Mucosa of rectum (tissue), 2 donors: Measurements from ENCODE around the gene RARB.
A peak's percentile ranks its signal among the peaks of the same experiment; 100 is the strongest.

Experiments used
- H3K27ac ChIP-seq, 2 donors: one replicate each; pipeline ENCODE4 v1.7.0; 2013; ENCODE audit warnings: inconsistent platforms in 2 of 2, low read depth in 2 of 2, low read length in 2 of 2
- H3K27me3 ChIP-seq, 2 donors: one replicate each; pipeline ENCODE4 v1.7.0; 2013; ENCODE audit warnings: low read length in 2 of 2; ENCODE audit not compliant: control insufficient read depth in 2 of 2, insufficient read depth in 2 of 2
- H3K36me3 ChIP-seq, 2 donors: one replicate each; pipeline ENCODE4 v1.7.0; 2013; ENCODE audit warnings: low read length in 2 of 2; ENCODE audit not compliant: control insufficient read depth in 2 of 2, insufficient read depth in 2 of 2
- H3K4me1 ChIP-seq, 2 donors: one replicate each; pipeline ENCODE4 v1.7.0; 2013; ENCODE audit warnings: low read length in 2 of 2, mild to moderate bottlenecking in 1 of 2; ENCODE audit not compliant: control insufficient read depth in 2 of 2, insufficient read depth in 2 of 2
- H3K4me3 ChIP-seq, 2 donors: one replicate each; pipeline ENCODE4 v1.7.0; 2013; ENCODE audit warnings: low read length in 2 of 2
- H3K9ac ChIP-seq, 2 donors: one replicate each; pipeline ENCODE4 v1.7.0; 2013; ENCODE audit warnings: low read length in 2 of 2, low read depth in 1 of 2, mild to moderate bottlenecking in 1 of 2
- H3K9me3 ChIP-seq, 2 donors: one replicate each; pipeline ENCODE4 v1.7.0; 2013; ENCODE audit warnings: low read length in 2 of 2; ENCODE audit not compliant: control insufficient read depth in 2 of 2
- donor health status: healthy.
- donor health status: Normal muscosa, but diverticular disease.

The RARB gene

GRCh38 chr3:25420885-25421284, 7.2 kb upstream of the RARB start:
- no peak overlapping the region for H3K27ac ChIP-seq
- no peaks in the 10 kb centered on the region for H3K9me3 ChIP-seq
- no peaks in the 10 kb centered on the region for H3K36me3 ChIP-seq
- no peaks in the 10 kb centered on the region for H3K27me3 ChIP-seq
- no peak overlapping the region for H3K4me3 ChIP-seq
- H3K4me1 ChIP-seq, result no peaks in the 10 kb centered on the region
- no peak overlapping the region for H3K9ac ChIP-seq

DNA sequence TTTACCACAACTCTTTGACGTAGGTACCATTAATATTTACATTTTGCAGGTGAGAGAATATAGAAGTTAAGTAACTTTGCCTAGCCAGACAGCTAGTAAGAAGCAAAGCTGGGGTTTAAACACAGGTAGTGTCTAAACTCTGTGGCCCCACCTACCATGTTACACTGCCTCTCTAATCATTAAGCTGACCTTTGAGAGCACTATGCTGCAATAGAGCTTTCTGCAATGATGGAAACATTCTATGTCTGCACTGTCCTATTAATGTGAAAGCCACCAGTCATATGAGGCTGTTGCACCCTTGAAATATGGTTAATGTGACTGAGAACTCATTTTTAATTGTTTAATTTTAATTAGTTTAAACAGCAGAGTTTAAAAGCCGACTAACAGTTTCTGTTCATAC, 6.3 kb upstream of the RARB start:
- Histone ChIP-seq H3K27me3 (no peaks in the 10 kb centered on the region), H3K27ac (no peak overlapping the region), H3K4me3 (no peak overlapping the region), H3K36me3 (no peaks in the 10 kb centered on the region), H3K9ac (no peak overlapping the region), H3K9me3 (no peaks in the 10 kb centered on the region), H3K4me1 (no peaks in the 10 kb centered on the region)

GRCh38 chr3:25423780-25424588, 4.1 kb upstream of the RARB start:
- no peaks in the 10 kb centered on the region for H3K9me3 ChIP-seq
- H3K27me3 ChIP-seq, result no peaks in the 10 kb centered on the region
- no peak overlapping the region for H3K9ac ChIP-seq
- no peak overlapping the region for H3K4me3 ChIP-seq
- H3K36me3 ChIP-seq, result no peaks in the 10 kb centered on the region
- H3K27ac ChIP-seq, result no peak overlapping the region
- H3K4me1 ChIP-seq, result no peaks in the 10 kb centered on the region

- Histone ChIP-seq H3K9me3 (no peaks in the 10 kb centered on the region), H3K27me3 (no peaks in the 10 kb centered on the region), H3K4me3 (no peak overlapping the region), H3K36me3 (no peaks in the 10 kb centered on the region), H3K27ac (no peak overlapping the region), H3K4me1 (no peaks in the 10 kb centered on the region), H3K9ac (no peak overlapping the region)
Measured at GRCh38 chr3:25424614-25425013, 3.4 kb upstream of the RARB start.

GRCh38 chr3:25426408-25426807, 1.7 kb upstream of the RARB start:
- Histone ChIP-seq H3K4me3 (no peak overlapping the region), H3K9ac (no peak overlapping the region), H3K9me3 (no peaks in the 10 kb centered on the region), H3K4me1 (no peaks in the 10 kb centered on the region), H3K27me3 (no peaks in the 10 kb centered on the region), H3K36me3 (no peaks in the 10 kb centered on the region), H3K27ac (no peak overlapping the region)

DNA sequence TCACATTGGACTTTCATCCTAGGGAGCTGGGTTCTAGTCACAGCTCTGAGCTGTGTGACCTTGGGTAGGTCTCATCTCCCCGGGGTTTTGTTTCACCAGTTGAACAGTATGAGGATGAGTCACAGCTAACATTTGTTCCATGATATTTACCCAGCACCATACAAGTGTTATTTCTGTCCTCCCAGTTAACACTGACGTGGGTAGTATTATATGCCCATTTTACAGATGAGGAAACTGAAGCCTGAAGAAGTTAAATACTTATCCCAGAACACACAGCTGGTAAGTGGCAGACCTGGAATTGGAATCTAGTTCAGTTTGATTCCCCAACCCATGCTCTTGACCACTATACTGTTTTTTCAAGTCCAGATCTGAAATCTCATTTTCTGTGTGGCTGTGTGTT, 908 bp upstream of the RARB start:
- Histone ChIP-seq H3K9me3 (no peaks in the 10 kb centered on the region), H3K36me3 (no peaks in the 10 kb centered on the region), H3K9ac (no peak overlapping the region), H3K27ac (peak overlapping the region in 1 of 2 donors; percentile 61), H3K27me3 (no peaks in the 10 kb centered on the region), H3K4me3 (peak overlapping the region in 1 of 2 donors; percentile 79), H3K4me1 (no peaks in the 10 kb centered on the region)

GRCh38 chr3:25427563-25427941, 511 bp upstream of the RARB start:
- Histone ChIP-seq H3K9me3 (no peaks in the 10 kb centered on the region), H3K9ac (no peak overlapping the region), H3K36me3 (no peaks in the 10 kb centered on the region), H3K4me1 (no peaks in the 10 kb centered on the region), H3K27ac (peak overlapping the region; percentile 53 to 61), H3K27me3 (no peaks in the 10 kb centered on the region), H3K4me3 (peak overlapping the region; percentile 61 to 79)

- Histone ChIP-seq H3K4me1 (no peaks in the 10 kb centered on the region), H3K9me3 (no peaks in the 10 kb centered on the region), H3K4me3 (peak overlapping the region; percentile 61 to 79), H3K27me3 (no peaks in the 10 kb centered on the region), H3K27ac (peak overlapping the region in 1 of 2 donors; percentile 65), H3K9ac (peak overlapping the region in 1 of 2 donors; percentile 54), H3K36me3 (no peaks in the 10 kb centered on the region)
Measured at GRCh38 chr3:25428789-25429335, 799 bp downstream of the RARB start.

DNA sequence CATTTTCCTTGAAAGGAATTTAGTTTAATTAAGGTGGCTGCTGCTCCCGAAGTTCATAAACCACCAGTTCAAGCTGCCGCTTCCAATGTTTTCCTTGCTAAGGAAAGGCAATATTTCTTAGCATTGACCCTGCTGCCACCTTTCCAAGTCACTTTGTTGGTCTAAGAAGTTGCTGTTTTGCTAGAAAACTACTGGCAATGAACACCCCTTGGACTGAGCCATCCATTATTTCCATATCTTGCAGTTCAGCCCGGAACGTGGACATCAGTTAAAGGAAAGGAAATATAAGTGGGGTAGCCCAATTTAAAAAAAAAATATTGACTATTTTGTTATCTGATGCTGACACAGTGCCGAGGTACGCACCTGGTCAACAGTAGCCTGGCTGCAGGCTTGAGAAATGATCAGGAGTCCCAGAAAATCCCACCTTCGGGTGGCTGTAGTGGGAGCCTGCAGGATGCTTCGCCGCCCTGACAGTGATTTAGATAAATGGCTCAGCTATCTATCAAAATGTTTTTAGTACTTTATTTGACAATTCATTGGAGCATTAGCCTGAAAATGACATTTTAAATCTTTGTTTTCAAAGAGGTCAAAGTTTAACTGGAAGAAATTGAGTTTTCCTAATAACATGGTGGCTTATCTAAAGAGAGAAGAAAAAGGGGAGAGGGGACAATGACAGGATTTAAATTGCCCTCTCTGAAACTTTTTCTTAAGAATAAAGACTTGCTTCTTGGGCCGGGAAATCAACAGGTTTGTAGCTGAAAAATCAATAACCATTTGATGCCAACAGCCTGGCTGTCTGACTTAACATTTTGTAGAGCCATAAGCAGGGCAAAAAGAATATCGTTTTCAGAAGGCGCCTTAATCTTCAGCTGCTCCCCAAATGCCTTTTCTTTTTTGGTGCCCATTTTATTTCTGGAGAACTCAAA, 1.6 kb downstream of the RARB start:
- Histone ChIP-seq H3K27me3 (no peaks in the 10 kb centered on the region), H3K9ac (peak overlapping the region in 1 of 2 donors; percentile 27), H3K4me3 (peak overlapping the region in 1 of 2 donors; percentile 79)

More for the DNA sequence above, 1.6 kb downstream of the RARB start:
- no peaks in the 10 kb centered on the region for H3K4me1 ChIP-seq
- H3K27ac ChIP-seq, result no peak overlapping the region
- no peaks in the 10 kb centered on the region for H3K9me3 ChIP-seq
- H3K36me3 ChIP-seq, result no peaks in the 10 kb centered on the region
